ENCODE measurements around the gene GART.

DNA sequence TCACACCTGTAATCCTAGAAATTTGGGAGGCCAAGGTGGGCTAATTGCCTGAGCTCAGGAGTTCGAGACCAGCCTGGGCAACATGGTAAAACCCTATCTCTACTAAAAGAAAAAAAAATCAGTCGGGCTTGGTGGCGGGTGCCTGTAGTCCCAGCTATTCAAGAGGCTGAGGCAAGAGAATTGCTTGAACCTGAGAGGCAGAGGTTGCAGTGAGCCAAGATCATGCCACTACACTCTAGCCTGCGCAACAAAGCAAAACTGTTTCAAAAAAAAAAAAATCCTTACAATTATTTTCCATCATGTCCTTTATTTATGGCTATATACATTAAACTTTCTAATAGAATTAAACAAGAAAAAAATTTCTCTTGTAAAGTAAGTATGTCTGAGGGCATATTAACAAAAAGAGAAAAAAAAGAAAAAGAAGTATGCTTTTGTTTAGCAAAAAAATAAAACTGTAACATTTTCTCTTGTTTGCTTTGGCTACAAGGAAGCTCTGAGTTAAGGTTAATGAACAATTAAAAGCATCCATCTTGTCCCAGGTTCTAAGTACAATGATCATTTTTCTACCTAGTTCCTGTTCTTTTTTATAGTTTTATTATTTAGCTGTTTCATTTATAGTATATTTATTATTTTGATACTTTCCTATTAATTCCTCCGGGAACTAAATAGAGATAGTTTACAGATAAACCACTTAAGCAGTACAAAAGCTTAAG lies 80.2 kb downstream of the GART start:
- no peak for TF ChIP-seq EZH2 (IDR thresholded peaks at IDR 0.05; ENCODE audit: borderline replicate concordance, low read depth, low read length, severe bottlenecking)
- no peak for TF ChIP-seq POLR2A (IDR thresholded peaks at IDR 0.05; ENCODE audit: low read depth, low read length)

All from endothelial cell of umbilical vein (primary cell).